GM21576 (cell line): ENCODE data around the gene KSR2.

ENCODE experiments used
- ATAC-seq: cut with Tn5 transposase; IDR thresholded peaks from one replicate; pipeline ENCODE4 v1.9.1; 2021; ENCODE audit warnings: mild to moderate bottlenecking, moderate library complexity; ENCODE audit not compliant: unreplicated experiment

The KSR2 gene

GRCh38 chr12:117702741-117703140 is 266.0 kb downstream of the KSR2 start:
- no peak for ATAC-seq

- no peak for ATAC-seq
Measured at GRCh38 chr12:117699575-117699974, 269.2 kb downstream of the KSR2 start.

GRCh38 chr12:117699118-117699517 is 269.7 kb downstream of the KSR2 start:
- ATAC-seq, result no peak

GRCh38 chr12:117695956-117696355 is 272.8 kb downstream of the KSR2 start:
- no peak for ATAC-seq

GRCh38 chr12:117692512-117692911 is 276.3 kb downstream of the KSR2 start:
- ATAC-seq, result no peak

GRCh38 chr12:117689857-117690256 is 278.9 kb downstream of the KSR2 start:
- no peak for ATAC-seq

GRCh38 chr12:117688446-117688845 is 280.3 kb downstream of the KSR2 start:
- ATAC-seq, result no peak

DNA sequence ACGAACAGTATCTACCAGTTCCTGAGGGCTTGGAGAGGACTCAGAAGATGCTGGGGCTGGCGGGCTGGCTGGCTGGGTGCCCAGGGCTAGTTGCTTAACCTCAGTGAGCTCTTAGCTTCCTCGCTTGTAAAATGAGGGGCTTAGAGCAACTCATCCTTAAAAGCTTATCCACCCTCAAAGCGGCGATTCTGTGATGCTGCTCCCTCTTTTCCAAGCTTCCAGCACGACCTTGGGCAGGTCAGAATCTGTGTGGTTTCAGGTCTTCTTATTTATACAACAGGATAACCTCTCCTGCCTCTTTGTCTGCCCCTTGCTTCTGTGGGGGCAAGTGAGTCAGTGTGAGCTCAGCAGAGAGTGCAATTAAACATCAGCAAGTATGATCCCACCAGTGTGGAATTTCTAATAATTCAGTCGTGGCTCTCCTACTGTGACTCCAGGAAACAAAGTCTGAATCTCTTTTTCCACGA is 281.8 kb downstream of the KSR2 start:
- ATAC-seq, result no peak

DNA sequence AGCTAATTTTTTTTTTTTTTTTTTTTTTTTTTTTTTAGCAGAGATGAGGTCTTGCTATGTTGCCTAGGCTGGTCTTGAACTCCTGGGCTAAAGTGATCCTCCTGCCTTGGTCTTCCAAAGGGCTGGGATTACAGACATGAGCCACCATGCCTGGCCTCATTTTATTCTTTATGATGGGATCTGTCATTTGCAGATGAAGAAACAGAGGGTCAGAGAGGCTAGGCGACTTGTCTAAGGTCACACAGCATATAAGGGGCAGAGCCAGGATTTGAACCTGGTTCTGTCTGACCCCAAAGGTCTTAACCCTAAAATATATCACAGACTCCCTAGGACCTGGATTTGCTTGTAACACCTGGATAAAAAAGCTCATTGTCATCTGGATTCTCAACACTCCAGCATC is 282.6 kb downstream of the KSR2 start:
- ATAC-seq, result no peak

DNA sequence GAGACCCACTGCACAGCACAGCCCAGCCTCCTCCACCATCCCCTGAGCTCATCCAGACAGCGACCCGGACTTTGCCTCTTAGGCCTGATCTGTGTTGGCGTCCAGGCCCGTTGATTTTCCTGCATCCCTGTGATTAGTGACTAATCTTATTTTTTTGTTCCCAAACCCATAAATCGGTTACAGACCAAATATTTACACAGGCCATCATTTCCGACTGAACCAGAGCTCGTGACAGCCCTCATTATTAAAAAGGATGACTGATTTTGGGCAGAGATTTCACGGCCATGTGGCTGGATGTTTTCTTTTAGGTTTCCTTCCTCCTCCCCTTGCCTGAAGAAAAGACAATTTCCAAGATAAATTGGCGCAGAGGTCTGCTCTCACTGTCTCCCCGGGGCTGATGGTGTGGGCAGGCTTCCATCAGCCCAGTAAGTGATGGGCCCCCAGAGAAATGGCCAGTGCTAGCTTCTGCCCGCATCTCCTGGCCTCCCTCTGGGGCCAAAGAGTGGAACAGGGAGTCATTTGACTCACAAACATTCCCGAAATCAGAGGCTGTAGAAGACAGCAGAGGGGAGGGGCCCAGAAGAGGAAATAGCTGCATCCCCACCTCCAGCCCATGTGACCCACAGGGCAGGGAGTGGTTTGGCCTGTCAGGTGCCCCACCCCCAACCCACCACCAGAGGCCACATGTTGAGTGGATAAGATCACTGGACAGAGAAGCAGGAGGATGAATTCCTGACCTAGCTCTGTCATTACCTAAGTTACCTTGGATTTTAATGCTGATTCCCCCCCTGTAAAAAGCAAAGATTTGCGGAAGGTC is 283.5 kb downstream of the KSR2 start:
- ATAC-seq, result no peak

DNA sequence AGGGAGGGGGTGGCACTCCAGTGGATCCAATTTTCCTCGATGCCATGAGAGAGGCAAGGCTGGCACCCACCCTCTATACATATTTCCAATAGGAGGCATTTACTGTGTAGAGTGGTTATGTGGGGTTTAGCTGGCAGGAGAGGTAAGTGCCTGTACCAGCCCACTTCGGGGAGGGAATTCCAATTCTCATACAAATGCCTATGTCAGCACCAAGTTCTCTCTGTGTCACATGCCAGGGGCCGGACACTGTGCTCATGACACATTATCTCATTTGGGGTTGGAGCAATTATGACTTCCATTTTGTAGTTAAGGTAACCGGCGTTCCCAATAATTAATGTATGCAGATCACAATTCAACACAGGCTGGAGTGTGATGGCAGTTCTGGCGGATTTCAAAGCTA is 284.3 kb downstream of the KSR2 start:
- no peak for ATAC-seq

DNA sequence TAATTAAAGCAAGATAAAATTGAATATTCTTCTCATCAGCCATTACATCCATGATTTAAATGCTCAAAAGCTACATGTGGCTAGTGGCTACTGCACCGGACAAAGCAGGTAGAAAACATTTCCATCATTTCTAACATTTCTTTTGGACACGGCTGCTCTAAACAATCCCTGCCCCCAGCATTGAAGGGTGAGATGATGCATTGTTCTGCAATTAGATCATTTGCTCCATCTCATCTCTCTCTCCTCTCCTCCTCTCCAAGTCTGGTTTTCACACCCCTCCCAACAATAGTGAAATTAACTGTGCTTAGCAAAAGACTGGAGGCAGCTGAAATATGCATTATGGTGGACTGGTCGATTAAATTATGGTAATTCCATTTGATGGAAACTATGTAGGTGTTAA is 288.5 kb downstream of the KSR2 start:
- no peak for ATAC-seq

- no peak for ATAC-seq
Measured at GRCh38 chr12:117679776-117680175, 289.0 kb downstream of the KSR2 start.

- ATAC-seq, result no peak
Measured at GRCh38 chr12:117674763-117675162, 294.0 kb downstream of the KSR2 start.

- ATAC-seq, result no peak
Measured at GRCh38 chr12:117674313-117674712, 294.5 kb downstream of the KSR2 start.

- ATAC-seq, result no peak
Measured at GRCh38 chr12:117671734-117672133, 297.1 kb downstream of the KSR2 start.

DNA sequence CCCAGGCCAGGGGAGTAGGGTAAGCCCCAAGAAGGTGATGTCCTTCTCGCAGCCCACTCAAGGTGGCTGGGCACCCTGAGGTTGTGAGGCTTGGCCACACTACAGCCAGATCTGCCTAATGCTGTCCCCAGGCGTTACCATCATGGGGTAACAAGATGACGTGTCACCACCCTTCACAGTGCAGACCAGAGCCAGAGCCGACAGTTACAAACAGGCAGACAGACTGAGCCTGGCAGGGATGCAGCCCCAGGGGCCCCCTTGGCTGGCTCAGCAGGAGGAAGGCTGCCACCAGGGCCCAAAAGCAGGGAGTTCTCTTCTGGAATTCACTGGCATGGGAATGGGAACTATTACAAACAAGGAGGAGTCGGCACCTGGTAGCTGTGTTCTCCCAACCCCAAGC is 304.6 kb downstream of the KSR2 start:
- ATAC-seq, result no peak

GRCh38 chr12:117662620-117663395 is 306.0 kb downstream of the KSR2 start:
- ATAC-seq, result no peak

GRCh38 chr12:117662220-117662619 is 306.6 kb downstream of the KSR2 start:
- ATAC-seq, result no peak

GRCh38 chr12:117661471-117661870 is 307.3 kb downstream of the KSR2 start:
- no peak for ATAC-seq

DNA sequence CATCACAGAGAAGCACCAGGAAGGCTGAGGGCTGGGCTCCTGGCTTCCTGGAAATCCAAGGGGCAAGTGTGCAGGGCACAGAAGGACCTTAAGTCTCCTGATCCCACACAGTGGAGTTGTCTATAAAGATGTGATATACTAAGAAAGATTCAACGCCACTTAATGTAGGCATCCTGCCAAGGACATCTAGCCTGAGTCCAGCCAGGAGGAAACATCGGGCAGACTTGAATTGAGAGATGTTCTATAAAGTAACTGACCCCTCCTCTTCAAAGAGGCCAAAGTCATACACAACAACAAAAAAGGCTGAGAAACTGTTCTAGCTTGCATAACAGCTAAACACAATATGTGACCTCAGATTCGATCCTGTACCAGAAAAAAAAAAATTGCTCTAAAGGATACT is 307.9 kb downstream of the KSR2 start:
- ATAC-seq, result no peak

- ATAC-seq, result no peak
Measured at GRCh38 chr12:117658226-117658625, 310.6 kb downstream of the KSR2 start.
